ENCODE results near the gene NOL3. TPM values are rescaled to one million over a fixed set of nuclear protein-coding genes. Genes with fewer than 3 reads are reported as not detected.

NOL3 gene
- total and polyA plus RNA-seq, 2 of the 13 experiments (the other 11 are each of a cell fraction or from before 2014, with no cell fraction given), result 5.7 to 20.5 TPM

DNA sequence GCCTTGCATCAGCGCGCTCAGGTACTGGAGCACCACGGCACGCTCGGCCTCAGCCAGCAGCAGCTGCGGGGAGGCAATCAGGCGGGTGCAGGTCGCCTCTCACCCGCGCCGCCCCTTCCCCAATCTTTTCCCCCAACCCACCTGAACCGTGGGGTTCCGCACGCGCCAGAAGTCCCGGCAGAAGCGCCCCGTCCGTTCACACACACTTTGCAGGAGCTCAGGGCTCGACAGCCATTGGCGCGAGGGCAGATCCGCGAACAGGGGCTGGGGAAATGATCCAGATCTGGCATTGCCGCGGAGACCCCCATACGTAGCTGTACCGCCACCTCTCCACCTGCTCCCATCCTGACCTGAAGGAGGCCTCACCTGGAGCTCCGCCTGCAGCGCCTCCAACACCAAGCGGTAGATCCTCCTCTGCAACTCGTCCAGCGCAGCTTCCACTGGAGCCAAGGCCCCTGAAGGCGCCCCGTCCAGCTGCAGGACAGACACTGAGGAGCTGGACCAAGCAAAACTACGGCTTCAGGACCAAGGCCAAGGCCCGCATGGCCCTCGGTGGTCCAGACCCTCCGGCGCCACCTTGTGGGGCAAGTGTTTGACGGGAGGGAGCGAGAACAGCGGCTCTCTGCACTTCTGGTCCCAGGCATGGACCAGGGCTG, 14.8 kb downstream of the NOL3 start (continued):
- TF ChIP-seq SOX13 (IDR thresholded peaks at IDR 0.05) (no peak), SOX13 (CRISPR knock-in tag; conservative IDR thresholded peaks at IDR 0.05 in 1 of 2, IDR thresholded peaks at IDR 0.05 in 1 of 2) (peak in 1 of 2 experiments; percentile 68; a peak in 1 of 4 replicates), ZNF354B (CRISPR knock-in tag; IDR thresholded peaks at IDR 0.05) (no peak), CEBPB (IDR thresholded peaks at IDR 0.05; ENCODE audit: borderline replicate concordance, low read depth, low read length) (no peak), BRCA1 (CRISPR knock-in tag; IDR thresholded peaks at IDR 0.05) (no peak), MIXL1 (CRISPR knock-in tag; IDR thresholded peaks at IDR 0.05) (peak; percentile 93), ZNF460 (CRISPR knock-in tag; IDR thresholded peaks at IDR 0.05; ENCODE audit: borderline replicate concordance) (peak; percentile 25; the same call in 1 of the 2 replicates), SMYD3 (CRISPR knock-in tag; IDR thresholded peaks at IDR 0.05) (no peak), FOXK1 (CRISPR knock-in tag; IDR thresholded peaks at IDR 0.05; ENCODE audit: borderline replicate concordance, low read depth) (peak; percentile 62; the same call in 1 of the 2 replicates), BHLHE40 (IDR thresholded peaks at IDR 0.05; ENCODE audit: low read length) (peak; percentile 53; the same call in 1 of the 2 replicates), THAP11 (CRISPR knock-in tag; IDR thresholded peaks at IDR 0.05) (peak; percentile 85), ZNF607 (CRISPR knock-in tag; IDR thresholded peaks at IDR 0.05; ENCODE audit: borderline replicate concordance) (no peak; the same call in 1 of the 2 replicates), KLF9 (CRISPR knock-in tag; IDR thresholded peaks at IDR 0.05; ENCODE audit: low read depth) (peak; percentile 95), ZNF205 (CRISPR knock-in tag; IDR thresholded peaks at IDR 0.05) (peak; percentile 94), PAX8 (CRISPR knock-in tag; IDR thresholded peaks at IDR 0.05; ENCODE audit: borderline replicate concordance) (no peak), ESRRA (CRISPR knock-in tag; IDR thresholded peaks at IDR 0.05; ENCODE audit: low read depth) (peak; percentile 81; the same call in 1 of the 2 replicates), ZNF816 (CRISPR knock-in tag; IDR thresholded peaks at IDR 0.05; ENCODE audit: borderline replicate concordance) (peak; percentile 90; the same call in 1 of the 2 replicates)
- TF ChIP-seq, protein P1, sequence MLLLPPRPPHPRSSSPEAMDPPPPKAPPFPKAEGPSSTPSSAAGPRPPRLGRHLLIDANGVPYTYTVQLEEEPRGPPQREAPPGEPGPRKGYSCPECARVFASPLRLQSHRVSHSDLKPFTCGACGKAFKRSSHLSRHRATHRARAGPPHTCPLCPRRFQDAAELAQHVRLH (CRISPR knock-in tag; IDR thresholded peaks at IDR 0.05; ENCODE audit: borderline replicate concordance, low read depth), result peak; percentile 99
- TF ChIP-seq, protein P2, sequence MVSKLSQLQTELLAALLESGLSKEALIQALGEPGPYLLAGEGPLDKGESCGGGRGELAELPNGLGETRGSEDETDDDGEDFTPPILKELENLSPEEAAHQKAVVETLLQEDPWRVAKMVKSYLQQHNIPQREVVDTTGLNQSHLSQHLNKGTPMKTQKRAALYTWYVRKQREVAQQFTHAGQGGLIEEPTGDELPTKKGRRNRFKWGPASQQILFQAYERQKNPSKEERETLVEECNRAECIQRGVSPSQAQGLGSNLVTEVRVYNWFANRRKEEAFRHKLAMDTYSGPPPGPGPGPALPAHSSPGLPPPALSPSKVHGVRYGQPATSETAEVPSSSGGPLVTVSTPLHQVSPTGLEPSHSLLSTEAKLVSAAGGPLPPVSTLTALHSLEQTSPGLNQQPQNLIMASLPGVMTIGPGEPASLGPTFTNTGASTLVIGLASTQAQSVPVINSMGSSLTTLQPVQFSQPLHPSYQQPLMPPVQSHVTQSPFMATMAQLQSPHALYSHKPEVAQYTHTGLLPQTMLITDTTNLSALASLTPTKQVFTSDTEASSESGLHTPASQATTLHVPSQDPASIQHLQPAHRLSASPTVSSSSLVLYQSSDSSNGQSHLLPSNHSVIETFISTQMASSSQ (IDR thresholded peaks at IDR 0.05; ENCODE audit: low read depth), result no peak
- TF ChIP-seq, protein P2 (CRISPR knock-in tag; IDR thresholded peaks at IDR 0.05; ENCODE audit: borderline replicate concordance), result peak; percentile 53; the same call in 1 of the 2 replicates
- TF ChIP-seq, protein P3, sequence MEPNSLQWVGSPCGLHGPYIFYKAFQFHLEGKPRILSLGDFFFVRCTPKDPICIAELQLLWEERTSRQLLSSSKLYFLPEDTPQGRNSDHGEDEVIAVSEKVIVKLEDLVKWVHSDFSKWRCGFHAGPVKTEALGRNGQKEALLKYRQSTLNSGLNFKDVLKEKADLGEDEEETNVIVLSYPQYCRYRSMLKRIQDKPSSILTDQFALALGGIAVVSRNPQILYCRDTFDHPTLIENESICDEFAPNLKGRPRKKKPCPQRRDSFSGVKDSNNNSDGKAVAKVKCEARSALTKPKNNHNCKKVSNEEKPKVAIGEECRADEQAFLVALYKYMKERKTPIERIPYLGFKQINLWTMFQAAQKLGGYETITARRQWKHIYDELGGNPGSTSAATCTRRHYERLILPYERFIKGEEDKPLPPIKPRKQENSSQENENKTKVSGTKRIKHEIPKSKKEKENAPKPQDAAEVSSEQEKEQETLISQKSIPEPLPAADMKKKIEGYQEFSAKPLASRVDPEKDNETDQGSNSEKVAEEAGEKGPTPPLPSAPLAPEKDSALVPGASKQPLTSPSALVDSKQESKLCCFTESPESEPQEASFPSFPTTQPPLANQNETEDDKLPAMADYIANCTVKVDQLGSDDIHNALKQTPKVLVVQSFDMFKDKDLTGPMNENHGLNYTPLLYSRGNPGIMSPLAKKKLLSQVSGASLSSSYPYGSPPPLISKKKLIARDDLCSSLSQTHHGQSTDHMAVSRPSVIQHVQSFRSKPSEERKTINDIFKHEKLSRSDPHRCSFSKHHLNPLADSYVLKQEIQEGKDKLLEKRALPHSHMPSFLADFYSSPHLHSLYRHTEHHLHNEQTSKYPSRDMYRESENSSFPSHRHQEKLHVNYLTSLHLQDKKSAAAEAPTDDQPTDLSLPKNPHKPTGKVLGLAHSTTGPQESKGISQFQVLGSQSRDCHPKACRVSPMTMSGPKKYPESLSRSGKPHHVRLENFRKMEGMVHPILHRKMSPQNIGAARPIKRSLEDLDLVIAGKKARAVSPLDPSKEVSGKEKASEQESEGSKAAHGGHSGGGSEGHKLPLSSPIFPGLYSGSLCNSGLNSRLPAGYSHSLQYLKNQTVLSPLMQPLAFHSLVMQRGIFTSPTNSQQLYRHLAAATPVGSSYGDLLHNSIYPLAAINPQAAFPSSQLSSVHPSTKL (CRISPR knock-in tag; IDR thresholded peaks at IDR 0.05), result peak; percentile 74
